Measurements from ENCODE around the gene OR51L1.

Gene OR51L1

DNA sequence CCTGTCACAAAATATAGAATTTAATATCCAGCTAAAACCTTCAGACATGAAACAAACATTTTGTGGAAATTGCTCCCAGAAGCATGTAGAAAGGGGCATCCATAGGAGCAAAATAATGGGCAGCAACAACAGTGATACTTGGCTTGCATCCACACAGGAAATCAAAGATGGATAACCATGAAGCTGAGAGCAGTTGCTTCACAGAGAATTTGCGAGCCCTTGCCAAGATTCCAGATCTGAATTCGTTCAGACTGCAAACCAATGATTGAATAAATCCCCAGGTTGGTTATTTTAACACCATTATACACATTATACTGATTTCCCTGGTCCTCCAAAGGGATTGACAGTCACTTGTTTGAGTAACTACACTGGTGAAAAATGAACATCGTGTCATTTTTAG lies 15.6 kb upstream of the OR51L1 start:
- no peak for TF ChIP-seq CTCF (IDR thresholded peaks at IDR 0.05; ENCODE audit: control insufficient read depth, insufficient read depth, low read depth, low read length, missing control alignments)
- no peak for DNase-seq (ENCODE audit: low read depth)
- H3K4me3 ChIP-seq (ENCODE audit: control insufficient read depth, low read depth, low read length): no peak overlapping the region

GRCh38 chr11:4982678-4983077 lies 12.0 kb upstream of the OR51L1 start:
- TF ChIP-seq CTCF (IDR thresholded peaks at IDR 0.05; ENCODE audit: control insufficient read depth, insufficient read depth, low read depth, low read length, missing control alignments): no peak
- no peak overlapping the region for H3K4me3 ChIP-seq (ENCODE audit: control insufficient read depth, low read depth, low read length)
- no peak for DNase-seq (ENCODE audit: low read depth)

DNA sequence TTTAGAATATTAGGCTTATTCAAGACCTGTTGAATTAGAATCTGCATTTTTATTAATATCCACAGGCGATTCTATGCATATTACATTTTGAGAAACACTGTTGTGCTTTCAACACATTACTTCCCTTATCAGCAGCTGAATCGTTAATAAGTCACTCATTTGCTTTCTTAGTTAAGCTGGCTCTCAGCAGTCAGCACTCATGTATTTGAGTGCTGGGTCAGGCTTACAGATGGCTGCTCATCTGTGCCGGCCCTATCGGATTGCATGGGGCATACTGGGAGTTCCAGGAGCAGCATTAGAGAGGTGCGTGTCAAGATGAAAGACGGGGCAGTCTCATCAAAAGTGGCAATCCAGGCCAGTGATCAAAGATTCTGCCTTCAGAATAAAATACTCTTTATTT lies 10.8 kb upstream of the OR51L1 start:
- H3K4me3 ChIP-seq (ENCODE audit: control insufficient read depth, low read depth, low read length): no peak overlapping the region
- DNase-seq (ENCODE audit: low read depth): no peak
- TF ChIP-seq CTCF (IDR thresholded peaks at IDR 0.05; ENCODE audit: control insufficient read depth, insufficient read depth, low read depth, low read length, missing control alignments): no peak

- no peak overlapping the region for H3K4me3 ChIP-seq (ENCODE audit: control insufficient read depth, low read depth, low read length)
- TF ChIP-seq CTCF (IDR thresholded peaks at IDR 0.05; ENCODE audit: control insufficient read depth, insufficient read depth, low read depth, low read length, missing control alignments): no peak
- no peak for DNase-seq (ENCODE audit: low read depth)
These were observed 3.6 kb upstream of the OR51L1 start for GRCh38 chr11:4991060-4991459.

DNA sequence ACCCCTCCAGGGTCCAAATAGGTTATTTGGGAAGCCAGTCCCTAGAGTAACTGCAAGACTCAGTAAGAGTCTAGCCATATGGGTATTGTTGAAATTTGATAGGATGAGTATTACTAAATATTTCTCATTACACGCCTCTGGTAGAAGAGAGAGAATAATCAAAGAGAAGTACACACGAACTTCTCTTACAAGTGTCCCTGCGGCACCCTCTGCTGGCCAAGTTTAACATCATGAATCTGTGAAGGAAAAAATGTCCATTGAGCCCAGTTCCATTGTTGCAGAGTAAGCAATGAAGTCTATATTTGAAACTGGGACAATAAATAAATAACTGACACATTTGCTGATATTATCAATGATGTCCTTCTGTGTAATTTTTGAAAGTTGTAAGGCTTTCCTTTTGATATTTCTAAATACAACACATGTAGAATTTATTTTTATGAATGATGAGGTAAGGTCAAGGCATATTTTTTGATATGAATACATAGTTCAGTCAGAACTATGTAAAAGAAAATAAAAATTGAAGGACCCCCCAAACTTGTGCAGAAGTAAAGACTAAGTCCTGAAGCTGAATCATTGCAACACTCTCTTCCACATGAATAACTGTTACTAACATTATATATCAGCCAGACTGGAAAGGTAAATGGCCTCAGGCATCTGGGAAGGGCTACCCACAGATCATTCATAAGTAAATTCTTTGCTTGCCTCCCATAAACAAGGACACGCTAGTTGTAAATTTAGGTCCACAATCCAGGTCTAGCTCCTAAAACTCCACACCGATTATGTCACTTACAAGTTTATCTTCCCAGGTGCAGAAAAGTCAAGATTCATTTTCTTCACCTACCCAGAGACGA lies 10.0 kb downstream of the OR51L1 start:
- H3K4me3 ChIP-seq (ENCODE audit: control insufficient read depth, low read depth, low read length): no peak overlapping the region
- TF ChIP-seq CTCF (IDR thresholded peaks at IDR 0.05; ENCODE audit: control insufficient read depth, insufficient read depth, low read depth, low read length, missing control alignments): no peak
- DNase-seq (ENCODE audit: low read depth): no peak

DNA sequence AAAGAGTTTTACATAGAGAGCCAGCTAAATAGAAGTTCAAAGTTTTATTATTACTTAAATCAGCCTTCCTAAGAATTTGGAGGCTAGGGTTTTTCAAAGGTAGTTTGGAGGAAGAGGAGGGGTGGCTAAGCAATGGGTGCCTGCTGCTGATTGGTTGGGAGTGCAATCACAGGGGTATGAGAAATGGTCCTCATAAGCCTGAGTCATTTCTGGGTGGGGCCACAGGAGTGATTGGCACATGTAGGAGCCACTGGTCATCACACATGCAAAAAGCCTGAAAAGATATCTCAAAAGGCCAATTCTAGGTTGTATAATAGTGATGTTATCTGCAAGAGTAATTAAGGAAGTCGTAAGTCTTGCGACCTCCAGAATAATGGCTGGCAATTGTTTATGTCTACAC lies 12.9 kb downstream of the OR51L1 start:
- no peak overlapping the region for H3K4me3 ChIP-seq (ENCODE audit: control insufficient read depth, low read depth, low read length)
- no peak for TF ChIP-seq CTCF (IDR thresholded peaks at IDR 0.05; ENCODE audit: control insufficient read depth, insufficient read depth, low read depth, low read length, missing control alignments)
- no peak for DNase-seq (ENCODE audit: low read depth)

Data from AG09309 (cell line).